Stimulated activated CD8-positive, alpha-beta memory T cell treated with anti-CD3 and anti-CD28 coated beads, Interleukin-15, amount 100 ng/mL, for 1 hour (primary cell): Measurements from ENCODE around the gene MAST2.

Experiments used
- DNase-seq: peaks from one replicate; pipeline ENCODE4 v3.0.0-alpha.2; 2020; ENCODE audit warnings: low read depth

MAST2 gene

GRCh38 chr1:46062651-46063319 lies 259.4 kb downstream of the MAST2 start:
- no peak for DNase-seq

GRCh38 chr1:46064708-46065107 lies 261.3 kb downstream of the MAST2 start:
- DNase-seq, result no peak

- no peak for DNase-seq
These were observed 262.0 kb downstream of the MAST2 start for GRCh38 chr1:46065405-46065804.

GRCh38 chr1:46067652-46068051 lies 264.2 kb downstream of the MAST2 start:
- no peak for DNase-seq

- no peak for DNase-seq
These were observed 265.1 kb downstream of the MAST2 start for GRCh38 chr1:46068525-46068924.

- DNase-seq, result no peak
These were observed 266.9 kb downstream of the MAST2 start for GRCh38 chr1:46070164-46070814.

GRCh38 chr1:46072975-46073374 lies 269.6 kb downstream of the MAST2 start:
- no peak for DNase-seq

- no peak for DNase-seq
These were observed 272.9 kb downstream of the MAST2 start for GRCh38 chr1:46076343-46076742.

- no peak for DNase-seq
These were observed 274.2 kb downstream of the MAST2 start for GRCh38 chr1:46077644-46078043.

- DNase-seq, result no peak
These were observed 276.8 kb downstream of the MAST2 start for GRCh38 chr1:46080257-46080656.

GRCh38 chr1:46081206-46081605 lies 277.8 kb downstream of the MAST2 start:
- DNase-seq, result no peak

GRCh38 chr1:46081619-46082018 lies 278.2 kb downstream of the MAST2 start:
- DNase-seq, result no peak

- no peak for DNase-seq
These were observed 280.2 kb downstream of the MAST2 start for GRCh38 chr1:46083579-46083978.

- DNase-seq, result no peak
These were observed 281.4 kb downstream of the MAST2 start for GRCh38 chr1:46084553-46085451.
